AG04449 (cell line): ENCODE data around the gene UBL4B.

Experiments used
- CTCF ChIA-PET: fragments of 350-600 bp; formaldehyde crosslinking; extraction: SDS; loops from one replicate; lab custom pipeline; 2021; ENCODE audit warnings: antibody characterized with exemption; lab: Yijun Ruan, JAX
- POLR2A ChIA-PET: fragments of 400-600, 350-600 bp; formaldehyde crosslinking; extraction: SDS; loops from one replicate; lab custom pipeline; 2020; ENCODE audit warnings: antibody characterized with exemption, inconsistent platforms; lab: Yijun Ruan, JAX
- DNase-seq: peaks from one replicate; pipeline ENCODE4 v3.0.0-alpha.2; 2010; ENCODE audit warnings: low read depth, low spot score
- H3K4me3 ChIP-seq: 2 replicates; pipeline ENCODE4 v1.5.1; 2011; ENCODE audit warnings: low read depth, mild to moderate bottlenecking, control low read depth, low read length
- CTCF ChIP-seq: IDR thresholded peaks from one replicate; pipeline ENCODE4 v1.5.1; 2011; ENCODE audit warnings: mild to moderate bottlenecking, moderate library complexity, low read length, control low read depth, inconsistent platforms; ENCODE audit not compliant: insufficient read depth; ENCODE audit errors: missing control alignments

Gene UBL4B

GRCh38 chr1:110112143-110112542 lies at the start of gene UBL4B:
UBL4B (plus strand) TSS chr1:110112443; CDS start chr1:110112535, 92 bp downstream.
- DNase-seq: no peak
- TF ChIP-seq CTCF: no peak
- no peak within 1 kb of the TSS for H3K4me3 ChIP-seq
- ChIA-PET POLR2A (no interaction called here), CTCF (interaction anchor here (1.2 to 38.2 kb wide), 5 partner anchors 10 to 384 kb away, joined by 4 to 935 read pairs (median 95); no protein-coding TSS in a partner anchor)

- H3K4me3 ChIP-seq: no peak overlapping the region
- ChIA-PET CTCF (interaction anchor here (1.8 to 26.6 kb wide), 3 partner anchors 9 to 37 kb away, joined by 5 to 935 read pairs (median 500); partner anchors contain the start of genes STRIP1 and UBL4B), POLR2A (interaction anchor here (1.3 kb wide), 1 partner anchor 8 kb away, joined by 3 read pairs; no protein-coding TSS in a partner anchor)
- TF ChIP-seq CTCF: no peak
- DNase-seq: no peak
Measured at GRCh38 chr1:110062612-110063011, 49.6 kb upstream of the UBL4B start.

- ChIA-PET CTCF (interaction anchor here (21.4 to 26.6 kb wide), 2 partner anchors 22 to 36 kb away, joined by 500 to 935 read pairs; partner anchors contain the start of genes STRIP1 and UBL4B), POLR2A (no interaction called here)
- no peak for TF ChIP-seq CTCF
- no peak for DNase-seq
- H3K4me3 ChIP-seq: no peak overlapping the region
Measured at GRCh38 chr1:110063781-110064180, 48.5 kb upstream of the UBL4B start.

GRCh38 chr1:110064576-110065337 lies 47.5 kb upstream of the UBL4B start:
- CTCF ChIA-PET: interaction anchor here (1.7 to 26.6 kb wide), 4 partner anchors 8 to 431 kb away, joined by 4 to 935 read pairs (median 22); partner anchors contain the start of gene UBL4B
- POLR2A ChIA-PET: interaction anchor here (1.6 kb wide), 1 partner anchor 8 kb away, joined by 4 read pairs; no protein-coding TSS in a partner anchor
- DNase-seq: no peak
- no peak for TF ChIP-seq CTCF
- no peak overlapping the region for H3K4me3 ChIP-seq

- TF ChIP-seq CTCF: no peak
- no peak overlapping the region for H3K4me3 ChIP-seq
- CTCF ChIA-PET: interaction anchor here (1.7 to 26.6 kb wide), 4 partner anchors 10 to 430 kb away, joined by 4 to 935 read pairs (median 22); partner anchors contain the start of gene UBL4B
- DNase-seq: no peak
- POLR2A ChIA-PET: interaction anchor here (1.6 kb wide), 1 partner anchor 9 kb away, joined by 4 read pairs; no protein-coding TSS in a partner anchor
Measured at GRCh38 chr1:110065841-110066240, 46.4 kb upstream of the UBL4B start.

- CTCF ChIA-PET: interaction anchor here (3.6 to 26.6 kb wide), 2 partner anchors 15 to 32 kb away, joined by 39 to 935 read pairs; partner anchors contain the start of gene UBL4B
- DNase-seq: no peak
- TF ChIP-seq CTCF: no peak
- POLR2A ChIA-PET: no interaction called here
- no peak overlapping the region for H3K4me3 ChIP-seq
Measured at GRCh38 chr1:110067479-110067892, 44.8 kb upstream of the UBL4B start.
